ENCODE data around the gene MRTFA. TPM values are rescaled to one million over a fixed set of nuclear protein-coding genes. Genes with fewer than 3 reads are reported as not detected.

Gene MRTFA
- total and polyA plus RNA-seq, 2 of the 13 experiments (the other 11 are each of a cell fraction or from before 2014, with no cell fraction given) = 2.4 to 8.2 TPM

GRCh38 chr22:40453671-40454070 is 182.8 kb downstream of the MRTFA start:
- Histone ChIP-seq H3K4me2 (ENCODE audit: low read depth, low read length) (no peak overlapping the region), H2AFZ (ENCODE audit: low read length) (no peak overlapping the region)
- TF ChIP-seq HMG20A (CRISPR knock-in tag; IDR thresholded peaks at IDR 0.05; ENCODE audit: borderline replicate concordance) (no peak), ETV6 (CRISPR knock-in tag; conservative IDR thresholded peaks at IDR 0.05) (no peak), ZNF253 (CRISPR knock-in tag; IDR thresholded peaks at IDR 0.05; ENCODE audit: borderline replicate concordance) (no peak), RXRA (CRISPR knock-in tag; IDR thresholded peaks at IDR 0.05) (no peak), ELK4 (CRISPR knock-in tag; IDR thresholded peaks at IDR 0.05; ENCODE audit: borderline replicate concordance) (no peak)
- TF ChIP-seq, protein P1, sequence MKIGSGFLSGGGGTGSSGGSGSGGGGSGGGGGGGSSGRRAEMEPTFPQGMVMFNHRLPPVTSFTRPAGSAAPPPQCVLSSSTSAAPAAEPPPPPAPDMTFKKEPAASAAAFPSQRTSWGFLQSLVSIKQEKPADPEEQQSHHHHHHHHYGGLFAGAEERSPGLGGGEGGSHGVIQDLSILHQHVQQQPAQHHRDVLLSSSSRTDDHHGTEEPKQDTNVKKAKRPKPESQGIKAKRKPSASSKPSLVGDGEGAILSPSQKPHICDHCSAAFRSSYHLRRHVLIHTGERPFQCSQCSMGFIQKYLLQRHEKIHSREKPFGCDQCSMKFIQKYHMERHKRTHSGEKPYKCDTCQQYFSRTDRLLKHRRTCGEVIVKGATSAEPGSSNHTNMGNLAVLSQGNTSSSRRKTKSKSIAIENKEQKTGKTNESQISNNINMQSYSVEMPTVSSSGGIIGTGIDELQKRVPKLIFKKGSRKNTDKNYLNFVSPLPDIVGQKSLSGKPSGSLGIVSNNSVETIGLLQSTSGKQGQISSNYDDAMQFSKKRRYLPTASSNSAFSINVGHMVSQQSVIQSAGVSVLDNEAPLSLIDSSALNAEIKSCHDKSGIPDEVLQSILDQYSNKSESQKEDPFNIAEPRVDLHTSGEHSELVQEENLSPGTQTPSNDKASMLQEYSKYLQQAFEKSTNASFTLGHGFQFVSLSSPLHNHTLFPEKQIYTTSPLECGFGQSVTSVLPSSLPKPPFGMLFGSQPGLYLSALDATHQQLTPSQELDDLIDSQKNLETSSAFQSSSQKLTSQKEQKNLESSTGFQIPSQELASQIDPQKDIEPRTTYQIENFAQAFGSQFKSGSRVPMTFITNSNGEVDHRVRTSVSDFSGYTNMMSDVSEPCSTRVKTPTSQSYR (CRISPR knock-in tag; IDR thresholded peaks at IDR 0.05; ENCODE audit: borderline replicate concordance) = no peak

More at GRCh38 chr22:40453671-40454070, 182.8 kb downstream of the MRTFA start:
- H3K27ac ChIP-seq (ENCODE audit: extremely low read length, insufficient read depth, low read length) = no peak overlapping the region
- DNase-seq (ENCODE audit: low spot score) (no peak), FAIRE-seq (no peak), ATAC-seq (no peak)
- no peaks in the 10 kb centered on the region for H4K20me1 ChIP-seq (ENCODE audit: insufficient read depth, low read length)
- H3K79me2 ChIP-seq (ENCODE audit: insufficient read depth, low read length) = no peaks in the 10 kb centered on the region
- H3K27me3 ChIP-seq (ENCODE audit: control insufficient read depth in 1 of 2, insufficient read depth in 2 of 2, low read length in 2 of 2) = no peaks in the 10 kb centered on the region
- no peaks in the 10 kb centered on the region for H3K4me1 ChIP-seq (ENCODE audit: insufficient read depth, low read length)
- CTCF ChIA-PET (ENCODE audit: low intra/inter-chr PET ratio, low total read pairs) = no interaction called here
- no TSS peak for BruUV-seq (replicated peaks)
- H3K9ac ChIP-seq (ENCODE audit: insufficient read depth, low read depth, low read length) = no peak overlapping the region
- no peak overlapping the region for H3K4me3 ChIP-seq (replicated peaks in 1 of 3; ENCODE audit: insufficient read depth in 1 of 3, low read depth in 2 of 3, low read length in 3 of 3)
- POLR2A ChIA-PET = no interaction called here
- H3K9me3 ChIP-seq (ENCODE audit: low read length) = no peaks in the 10 kb centered on the region
- H3K36me3 ChIP-seq (replicated peaks in 1 of 2; ENCODE audit: control insufficient read depth in 1 of 2, insufficient read depth in 2 of 2, low read length in 2 of 2) = no peaks in the 10 kb centered on the region; a peak in 1 of 5 replicates
- intact Hi-C loops (cut with micrococcal nuclease; ENCODE audit: unreplicated experiment) (no loop called here), in situ Hi-C loops (cut with HindIII; ENCODE audit: extremely low pct_ligation_motif_present, low pct_unique_long_range_greater_than_20kb) (no loop called here)

Measured in HepG2 (cell line).